HG03460 (cell line): Measurements from ENCODE around the gene SVOPL.

Source experiments
- ATAC-seq: cut with Tn5 transposase; IDR thresholded peaks from one replicate; pipeline ENCODE4 v1.9.1; 2021; ENCODE audit not compliant: unreplicated experiment

SVOPL gene

DNA sequence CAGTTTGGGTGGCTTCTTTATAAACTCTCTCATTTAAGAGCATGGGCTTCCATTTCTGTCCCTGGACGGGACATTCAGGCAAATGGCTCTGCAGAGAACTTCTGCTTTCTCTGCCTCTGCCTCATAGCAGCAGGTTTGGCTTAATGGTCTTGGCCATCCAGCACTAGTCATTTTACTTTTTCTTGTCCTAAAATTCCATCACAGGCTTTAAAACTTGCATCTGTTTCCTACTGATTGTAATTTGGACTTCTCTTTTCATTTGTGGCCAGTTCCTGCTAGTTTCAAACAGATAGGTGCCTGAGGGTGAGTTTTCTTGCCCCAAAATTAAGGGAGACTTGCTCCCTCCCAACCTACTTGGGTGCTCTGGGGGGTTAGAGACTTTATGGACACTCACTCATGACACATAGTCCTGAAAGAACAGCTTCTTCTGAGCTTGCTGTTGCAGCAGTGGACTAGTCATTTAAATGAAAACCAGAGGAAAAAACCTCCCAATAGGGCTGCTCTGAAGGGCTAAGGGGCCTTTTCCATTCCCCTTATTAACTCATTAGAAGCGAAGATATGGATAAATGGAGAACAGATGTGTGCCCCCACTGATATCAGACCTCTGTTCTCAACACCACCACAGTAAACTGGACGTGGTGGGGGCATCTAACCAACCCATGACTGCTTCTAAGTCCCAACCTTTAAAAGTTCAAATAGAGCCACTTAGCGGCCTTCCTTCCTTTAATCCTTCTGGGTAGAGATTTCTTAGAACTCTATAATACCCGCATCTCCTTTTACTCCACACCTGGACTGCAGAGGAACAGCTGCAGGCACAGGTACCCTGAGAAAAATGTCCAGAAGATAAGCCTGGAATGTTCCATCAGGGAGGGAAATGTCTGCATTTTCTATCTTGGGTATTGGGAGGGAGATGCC, 38.8 kb downstream of the SVOPL start:
- no peak for ATAC-seq

DNA sequence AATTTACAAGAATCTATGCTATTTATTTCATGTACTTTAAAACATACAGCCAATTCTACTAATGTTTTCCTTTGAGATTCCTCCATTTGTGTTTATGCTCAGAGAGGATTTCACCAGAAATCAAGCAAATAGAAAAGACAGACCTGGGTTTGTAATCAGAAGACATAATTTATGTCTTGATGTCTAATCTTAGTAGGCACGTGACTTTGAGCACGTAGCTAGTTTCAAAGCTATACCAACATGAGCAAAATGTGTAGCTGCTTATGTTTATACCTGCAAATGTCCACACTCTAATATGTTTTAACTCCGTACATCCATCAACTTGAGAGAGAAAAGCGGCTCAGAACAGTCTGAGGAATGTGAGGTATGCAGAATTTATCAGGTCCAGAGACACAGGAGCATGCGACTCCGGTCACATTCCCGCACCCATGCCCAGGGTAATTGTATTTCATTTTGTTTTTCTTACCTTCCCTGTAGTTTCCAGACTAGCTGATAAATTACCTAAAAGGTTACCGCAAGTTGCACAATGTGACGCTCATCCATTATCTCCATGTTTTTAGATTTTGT, 40.0 kb downstream of the SVOPL start:
- no peak for ATAC-seq

DNA sequence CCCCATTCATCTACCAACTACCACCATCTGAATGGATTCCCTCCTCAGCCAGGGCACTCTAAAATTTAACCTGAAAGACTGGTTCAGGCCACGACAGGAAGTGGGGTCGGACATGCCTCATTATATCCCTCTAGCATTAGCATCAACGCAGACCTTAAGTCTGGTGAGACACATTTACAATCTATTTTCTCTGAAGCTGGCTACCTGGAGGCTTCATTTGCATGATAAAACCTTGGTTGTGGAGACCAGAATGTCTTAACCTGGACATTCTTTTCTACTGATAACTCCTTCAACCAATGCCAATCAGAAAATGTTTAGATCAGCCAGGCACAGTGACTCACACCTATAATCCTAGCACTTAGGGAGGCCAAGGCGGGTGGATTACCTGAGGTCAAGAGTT, 42.3 kb downstream of the SVOPL start:
- no peak for ATAC-seq

DNA sequence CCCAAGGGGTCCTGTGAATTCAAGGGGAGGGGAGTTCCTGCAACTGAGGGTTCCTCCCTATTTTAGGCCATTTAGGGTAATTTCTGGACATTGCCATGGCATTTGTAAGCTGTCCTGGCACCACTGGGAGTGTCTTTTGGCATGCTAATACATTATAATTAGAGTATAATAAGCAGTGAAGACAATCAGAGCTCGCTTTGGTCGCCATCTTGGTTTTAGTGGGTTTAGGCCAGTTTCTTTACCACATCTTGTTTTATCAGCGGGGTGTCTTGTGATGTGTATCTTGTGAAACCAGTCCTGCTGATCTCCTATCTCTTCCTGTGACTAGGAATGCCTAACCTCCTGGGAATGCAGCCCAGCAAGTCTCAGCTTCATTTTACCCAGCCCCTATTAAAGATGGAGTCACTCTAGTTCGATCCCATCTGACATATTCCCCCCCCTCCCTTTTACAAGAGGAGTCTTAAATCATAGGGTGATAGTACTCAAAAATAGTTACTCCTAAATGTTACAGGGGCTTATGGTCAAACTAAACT, 43.2 kb downstream of the SVOPL start:
- no peak for ATAC-seq

DNA sequence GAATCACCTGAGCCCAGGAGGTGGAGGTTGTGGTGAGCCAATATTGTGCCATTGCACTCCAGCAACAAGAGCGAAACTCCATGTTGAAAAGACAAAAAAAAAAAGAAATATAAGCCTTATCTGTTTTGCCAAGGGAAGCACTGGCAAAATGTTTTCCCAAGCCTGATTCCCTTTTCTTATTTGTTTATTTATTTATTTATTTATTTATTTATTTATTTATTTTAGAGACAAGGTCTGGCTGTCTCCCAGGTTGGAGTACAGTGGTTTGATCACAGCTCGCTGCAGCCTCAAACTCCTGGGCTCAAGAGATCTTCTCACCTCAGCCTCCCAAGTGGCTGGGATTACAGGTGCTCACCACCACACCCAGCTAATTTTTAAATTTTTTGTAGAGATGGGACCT, 44.2 kb downstream of the SVOPL start:
- no peak for ATAC-seq

DNA sequence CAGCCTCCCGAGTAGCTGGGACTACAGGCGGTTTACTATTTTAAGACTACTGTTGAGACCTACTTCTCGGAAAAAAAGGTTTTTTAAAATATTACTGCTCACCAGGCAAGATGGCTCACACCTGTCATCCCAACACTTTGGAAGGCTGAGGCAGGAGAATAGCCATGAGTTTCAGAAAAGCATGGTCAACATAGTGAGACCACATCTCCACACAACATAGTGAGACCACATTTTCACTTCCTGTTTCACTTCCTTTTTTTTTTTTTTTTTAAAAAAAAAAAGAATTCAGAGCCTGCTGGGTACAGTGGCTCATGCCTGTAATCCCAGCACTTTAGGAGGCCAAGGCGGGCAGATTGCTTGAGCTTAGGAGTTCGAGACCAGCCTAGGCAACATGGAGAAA, 46.5 kb downstream of the SVOPL start:
- no peak for ATAC-seq

DNA sequence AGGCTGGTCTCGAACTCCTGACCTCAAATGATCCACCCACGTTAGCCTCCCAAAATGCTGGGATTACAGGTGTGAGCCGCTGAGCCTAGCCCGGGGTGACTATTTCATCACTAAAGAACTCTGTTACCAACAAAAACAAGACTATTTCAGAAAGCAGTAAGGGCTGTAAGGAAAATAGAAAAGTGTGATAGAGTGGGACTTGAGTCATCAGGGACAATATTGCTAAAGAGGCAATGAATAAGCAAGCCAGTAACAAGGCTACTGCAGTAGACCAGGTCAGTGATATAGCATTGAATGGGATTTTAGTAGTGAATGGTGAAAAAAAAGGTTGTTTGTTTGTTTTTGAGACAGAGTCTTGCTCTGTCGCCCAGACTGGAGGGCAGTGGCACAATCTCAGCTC, 51.7 kb downstream of the SVOPL start:
- ATAC-seq = no peak

DNA sequence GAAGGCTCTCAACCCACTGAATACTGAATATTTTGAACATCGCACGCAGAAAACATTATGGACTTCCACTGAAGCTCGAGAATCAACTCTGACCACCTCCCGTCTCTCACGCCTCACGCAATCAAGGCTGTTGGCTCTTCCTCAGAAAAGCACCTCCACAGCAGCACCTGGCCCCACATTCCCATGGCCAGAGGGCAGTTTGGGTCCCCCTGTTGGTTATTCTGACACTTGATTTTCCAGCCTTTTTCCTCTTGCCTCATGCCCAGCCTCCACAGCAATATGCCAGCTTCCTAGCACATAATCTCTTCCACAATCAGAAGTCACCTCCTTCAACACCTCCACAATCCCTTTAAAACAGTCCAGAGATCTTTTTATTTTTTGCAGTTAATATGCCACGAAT, 55.9 kb downstream of the SVOPL start:
- no peak for ATAC-seq

DNA sequence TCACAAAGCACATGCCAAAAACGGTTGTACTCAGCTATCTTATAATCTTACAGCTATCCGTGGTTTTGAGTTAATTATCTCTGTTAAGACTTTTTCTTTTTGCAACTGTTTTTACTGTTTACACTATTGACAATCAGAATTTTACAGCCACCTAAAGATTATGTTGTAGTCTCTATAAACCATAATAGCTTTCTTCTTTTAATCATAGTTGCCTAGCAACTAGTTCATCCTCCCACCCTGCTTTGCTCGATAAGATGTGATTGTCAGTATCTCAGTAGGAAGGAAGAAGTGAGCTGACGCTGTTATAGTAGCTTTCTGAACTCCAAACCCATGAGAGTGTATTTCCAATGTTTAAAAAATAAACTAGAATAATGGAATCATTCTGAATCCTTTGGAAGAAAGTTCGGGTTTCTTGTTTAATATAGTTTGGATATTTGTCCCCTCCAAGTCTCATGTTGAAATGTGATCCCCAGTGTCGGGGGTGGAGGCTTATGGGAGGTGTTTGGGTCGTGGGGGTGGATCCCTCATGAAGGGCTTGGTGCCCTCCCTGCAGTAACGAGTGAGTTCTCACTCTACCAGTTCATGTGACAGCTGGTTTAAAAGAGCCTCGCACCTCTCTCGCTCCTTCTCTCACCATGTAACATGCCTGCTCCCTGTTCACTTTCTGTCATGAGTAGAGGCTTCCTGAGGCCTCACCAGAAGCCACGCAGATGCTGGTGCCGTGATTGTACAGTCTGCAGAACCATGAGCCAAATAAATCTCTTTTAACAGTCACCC, 68.1 kb downstream of the SVOPL start:
- no peak for ATAC-seq

DNA sequence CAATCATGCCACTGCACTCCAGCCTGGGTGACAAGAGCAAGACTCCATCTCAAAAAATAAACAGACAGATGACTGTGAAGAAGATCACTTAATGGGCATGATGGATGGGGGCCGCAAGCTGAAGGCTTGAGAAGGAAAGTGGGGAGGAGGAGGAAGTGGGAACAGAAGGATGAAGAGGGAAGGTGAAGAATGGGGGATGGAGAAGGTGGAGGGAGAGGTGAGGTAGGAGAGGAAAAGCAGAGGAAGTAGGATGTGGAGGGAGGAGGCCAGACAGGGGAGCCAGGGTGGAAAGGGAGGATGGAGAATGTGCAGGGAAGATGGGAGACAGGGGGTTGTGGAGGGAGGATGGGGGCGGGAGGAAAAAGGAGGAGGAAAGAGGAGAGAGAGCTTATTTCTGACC, 68.8 kb downstream of the SVOPL start:
- no peak for ATAC-seq

DNA sequence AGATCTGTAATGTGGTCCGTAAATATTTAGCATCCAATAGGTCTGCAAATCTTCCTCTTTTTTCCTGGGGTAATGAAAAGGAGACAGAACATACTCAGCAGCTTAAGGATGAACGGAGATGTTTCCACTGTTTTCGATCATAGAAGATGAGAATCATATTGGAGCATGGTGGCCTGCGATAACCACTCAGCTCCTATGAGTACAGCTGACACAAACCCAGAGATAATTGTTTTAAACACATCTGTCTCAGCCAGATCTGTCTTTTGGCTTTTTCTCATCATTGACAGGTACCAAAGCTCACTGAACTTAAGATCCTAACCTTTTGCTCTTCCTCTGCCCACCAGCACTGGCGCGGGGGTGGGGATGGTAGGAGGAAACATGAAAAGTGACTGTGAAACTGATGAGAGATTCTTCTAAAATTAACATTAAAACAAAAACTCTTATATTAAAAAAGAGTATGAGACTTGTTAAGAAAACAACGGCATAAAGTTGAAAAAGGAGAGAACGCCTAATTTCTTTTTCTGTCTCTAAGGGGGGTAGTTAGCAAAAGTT, 71.0 kb downstream of the SVOPL start:
- no peak for ATAC-seq

DNA sequence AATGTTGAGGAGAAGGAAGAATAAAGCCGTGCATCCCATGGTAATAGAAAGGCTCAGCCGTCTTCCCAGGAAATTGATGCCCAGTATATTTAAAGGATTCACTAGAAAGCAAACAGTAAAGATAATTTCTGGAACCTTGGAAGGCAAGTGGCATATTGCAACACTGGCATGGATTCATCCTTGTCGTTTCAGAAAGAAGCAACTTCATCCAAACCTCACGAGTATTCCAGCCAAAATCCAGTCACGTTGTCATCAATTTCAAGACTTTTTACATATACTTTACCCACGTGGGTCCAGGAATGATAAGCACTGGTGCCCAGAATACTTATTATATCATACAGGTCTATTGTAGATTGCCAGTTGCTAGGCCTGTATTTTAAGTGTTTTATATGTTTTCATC, 73.8 kb downstream of the SVOPL start:
- ATAC-seq = no peak

DNA sequence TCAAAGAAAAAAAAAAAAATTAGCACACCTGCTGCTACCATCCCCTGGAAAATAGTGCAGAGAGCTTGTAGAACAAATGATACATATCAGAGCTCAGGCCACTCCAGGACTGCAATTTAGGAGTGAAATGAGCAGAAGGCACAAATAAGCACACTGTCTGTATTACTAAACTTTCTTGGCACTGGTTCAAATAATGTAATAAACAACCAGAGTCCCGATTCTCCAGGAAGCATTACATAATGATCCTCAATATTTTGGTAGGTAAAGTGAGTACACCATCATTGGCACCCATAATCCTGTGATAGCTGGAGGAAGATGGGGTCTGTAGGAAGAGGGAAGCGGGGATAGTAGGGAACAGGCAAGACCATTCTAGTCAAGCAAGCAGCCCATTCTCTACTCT, 74.3 kb downstream of the SVOPL start:
- ATAC-seq = no peak

DNA sequence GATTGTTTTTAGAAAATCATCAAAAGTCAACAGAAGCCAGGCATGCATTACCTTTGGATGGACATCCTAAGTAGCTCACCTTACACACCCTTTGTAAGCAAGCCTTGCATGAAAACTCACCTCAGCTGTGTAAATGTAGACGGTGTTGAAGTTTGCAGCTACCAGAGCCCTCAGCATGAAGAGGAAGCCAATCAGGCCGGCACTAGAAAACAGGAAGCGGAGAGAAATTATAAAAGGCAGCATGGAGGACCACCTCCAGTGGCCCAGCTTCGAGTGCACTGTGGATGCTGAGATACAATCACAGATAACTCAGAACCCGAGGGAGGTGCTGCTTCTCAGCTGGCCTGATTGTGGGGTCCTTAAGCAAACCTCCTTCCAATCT, 75.3 kb downstream of the SVOPL start:
- no peak for ATAC-seq

DNA sequence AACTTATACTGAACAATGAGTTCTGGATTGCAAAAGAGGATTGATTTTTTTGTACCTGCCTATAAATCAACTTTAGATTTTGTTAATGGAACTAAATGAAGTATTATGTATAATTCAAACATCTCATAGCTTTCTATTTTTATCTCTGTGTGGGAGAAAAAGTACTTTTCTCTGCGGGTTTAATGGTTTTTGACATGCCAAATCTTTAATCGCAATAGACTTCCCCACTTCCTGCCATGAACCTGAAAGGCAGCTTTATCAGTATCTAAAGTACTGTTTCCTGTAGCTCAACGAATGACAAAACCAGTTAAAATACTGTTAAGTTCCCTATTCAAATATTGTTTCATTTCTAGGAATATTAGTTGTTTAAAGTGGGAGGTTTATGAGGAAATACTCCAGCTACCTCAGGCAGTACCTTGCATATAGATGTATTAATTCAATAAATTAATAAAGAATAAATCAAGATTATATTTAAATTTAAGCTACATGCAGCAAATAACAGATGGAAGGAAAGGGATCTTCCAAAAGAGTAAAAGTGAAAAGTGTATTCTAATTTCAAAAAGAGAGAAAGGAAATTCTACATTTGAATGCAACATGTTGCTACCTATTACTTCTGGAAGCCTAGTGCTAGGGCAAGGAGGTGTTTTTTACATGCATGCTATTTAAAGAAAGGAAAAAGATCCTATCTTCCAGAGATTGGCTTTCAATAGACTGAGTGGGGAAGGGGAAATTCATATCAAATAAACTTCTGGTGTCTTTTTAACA, 75.9 kb downstream of the SVOPL start:
- no peak for ATAC-seq

DNA sequence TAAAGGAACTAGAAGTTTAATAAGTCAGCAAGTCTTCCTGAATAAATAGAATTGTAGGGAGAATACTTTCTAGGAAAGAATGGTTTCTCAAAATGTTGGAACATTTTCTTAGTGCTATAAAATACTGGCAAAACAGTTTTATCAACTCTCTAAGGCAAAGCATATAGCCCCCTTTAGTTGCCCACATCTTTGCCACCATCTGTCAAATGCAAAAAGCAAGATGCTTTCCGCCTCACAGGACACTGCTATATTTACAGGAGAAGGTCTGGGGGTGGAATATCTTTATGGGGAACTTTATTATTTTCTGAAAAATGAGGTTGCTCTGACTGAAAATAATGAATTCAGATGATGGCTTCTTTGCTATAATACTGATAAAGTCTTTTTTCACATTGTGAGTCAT, 78.3 kb downstream of the SVOPL start:
- ATAC-seq = no peak

DNA sequence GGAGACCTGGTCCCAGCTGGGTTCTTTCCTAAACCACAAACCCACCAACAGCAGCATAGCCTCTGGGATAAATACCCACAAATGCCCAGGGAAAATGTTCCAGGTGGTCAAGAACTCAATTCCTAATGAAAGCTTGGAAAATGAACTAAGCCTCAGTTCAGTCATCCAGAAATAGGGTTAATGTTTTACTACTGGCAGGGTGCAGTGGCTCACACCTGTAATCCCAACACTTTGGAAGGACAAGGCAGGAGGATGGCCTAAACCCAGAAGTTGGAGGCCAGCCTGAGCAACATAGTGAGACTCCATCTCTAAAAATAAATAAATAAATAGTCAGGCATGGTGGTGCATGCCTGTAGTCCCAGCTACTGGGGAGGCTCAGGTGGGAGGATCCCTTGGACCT, 82.2 kb downstream of the SVOPL start:
- ATAC-seq = no peak

DNA sequence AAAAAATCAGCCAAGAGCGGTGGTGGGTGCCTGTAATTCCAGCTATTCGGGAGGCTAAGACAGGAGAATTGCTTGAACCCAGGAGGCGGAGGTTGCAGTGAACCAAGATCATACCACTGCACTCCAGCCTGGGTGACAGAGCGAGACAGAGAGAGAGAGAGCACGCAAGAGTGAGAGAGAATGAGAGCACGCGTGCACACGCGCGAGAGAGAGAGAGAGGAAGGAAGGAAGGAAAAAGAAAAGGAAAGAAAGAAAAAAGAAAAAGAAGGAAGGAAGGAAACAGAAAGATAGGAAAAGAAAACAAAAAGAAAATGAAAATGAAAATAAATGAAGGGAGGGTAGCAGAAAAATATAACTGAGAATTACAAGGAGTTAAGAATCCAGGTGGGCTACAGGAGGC, 82.7 kb downstream of the SVOPL start:
- no peak for ATAC-seq

DNA sequence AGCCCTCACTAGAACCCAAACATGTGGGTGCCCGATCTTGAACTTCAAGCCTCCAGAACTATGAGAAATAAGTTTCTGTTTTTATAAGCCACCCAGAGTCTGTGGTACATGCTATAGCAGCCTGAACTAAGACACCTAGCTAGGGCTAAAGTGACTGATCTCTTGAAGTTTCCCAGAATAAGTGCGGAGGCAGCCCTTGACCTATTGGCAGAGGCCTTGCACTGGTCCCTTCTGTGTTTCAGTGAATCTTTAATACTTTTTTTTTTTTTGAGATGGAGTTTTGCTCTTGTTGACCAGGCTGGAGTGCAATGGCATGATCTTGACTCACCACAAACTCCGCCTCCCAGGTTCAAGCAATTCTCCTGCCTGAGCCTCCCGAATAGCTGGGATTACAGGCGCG, 85.1 kb downstream of the SVOPL start:
- ATAC-seq = no peak

DNA sequence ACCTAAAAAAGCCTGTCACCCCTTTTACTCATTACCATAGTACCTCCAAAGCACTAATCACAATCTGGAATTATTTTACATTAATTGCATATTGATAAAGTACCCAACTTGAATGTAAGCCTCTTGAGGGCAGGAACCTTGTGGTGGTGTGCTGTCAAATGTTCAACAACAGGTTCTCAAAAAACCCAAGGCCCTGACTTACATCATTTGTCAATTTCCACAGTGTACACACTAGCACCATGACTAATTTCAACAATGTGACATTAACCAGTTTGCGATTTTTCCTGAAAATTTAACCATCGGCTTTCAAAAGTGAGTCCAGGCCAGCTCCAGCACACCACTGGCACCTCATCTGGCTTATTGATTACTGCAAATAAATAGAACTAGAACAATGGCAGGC, 87.5 kb downstream of the SVOPL start:
- ATAC-seq = no peak

DNA sequence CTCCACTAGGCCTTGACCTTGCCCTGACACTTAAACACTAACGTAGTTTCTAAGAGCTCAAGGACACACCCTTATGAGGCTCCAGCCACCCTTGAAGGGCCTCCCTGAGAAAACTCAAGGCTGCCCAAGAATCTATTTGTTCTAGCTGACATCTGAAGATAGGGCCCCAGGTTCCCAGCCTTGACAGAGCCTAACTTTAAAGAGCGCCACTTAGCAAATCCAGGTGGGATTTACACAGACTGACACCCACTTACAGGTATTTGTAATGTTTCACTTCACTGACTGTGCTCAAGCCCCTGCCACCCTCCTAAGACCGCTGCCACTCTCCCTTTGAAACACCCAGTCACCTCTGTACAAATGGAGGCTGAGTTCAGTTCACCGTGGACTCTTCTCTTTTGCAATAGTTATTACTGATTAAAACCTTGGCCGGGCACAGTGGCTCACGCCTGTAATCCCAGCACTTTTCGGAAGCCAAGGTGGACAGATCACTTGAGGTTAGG, 90.4 kb downstream of the SVOPL start:
- no peak for ATAC-seq
